ENCODE data around the gene CFAP77. TPM values are rescaled to one million over a fixed set of nuclear protein-coding genes. Genes with fewer than 3 reads are reported as not detected.

Gene CFAP77
- total RNA-seq, 1 donor from 2014 or later, result not detected

DNA sequence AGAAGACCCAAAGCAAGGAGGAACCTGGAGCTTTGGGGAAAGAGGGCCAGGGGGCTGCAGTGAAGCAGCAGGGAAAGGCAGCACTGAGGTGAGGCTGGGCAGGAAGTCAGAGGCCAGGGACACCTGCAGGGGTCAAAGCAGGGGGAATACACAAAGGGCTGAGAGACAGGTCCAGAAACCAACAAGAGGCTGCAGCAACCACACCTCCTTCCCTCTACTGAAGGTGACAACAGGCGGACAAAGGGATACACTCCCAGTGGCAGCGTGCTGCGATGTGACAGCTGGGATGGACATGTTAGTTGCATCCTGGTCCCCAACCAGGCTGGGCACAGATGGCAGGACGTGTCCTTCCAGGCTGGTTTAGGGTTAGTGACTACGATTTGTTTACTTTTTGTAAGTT is 12.6 kb downstream of the CFAP77 start:
- Histone ChIP-seq H3K27me3 (ENCODE audit: control insufficient read depth in 3 of 3, insufficient read depth in 3 of 3, low read length in 3 of 3) (peaks cover 60 to 74% (median 61%) of the 10 kb centered on the region in 3 donors), H3K27ac (ENCODE audit: low read depth, low read length) (no peak overlapping the region), H3K36me3 (ENCODE audit: control insufficient read depth in 3 of 3, insufficient read depth in 3 of 3, low read length in 3 of 3) (no peaks in the 10 kb centered on the region), H3K9me3 (ENCODE audit: control insufficient read depth in 3 of 3, low read length in 3 of 3) (no peaks in the 10 kb centered on the region), H3K4me1 (ENCODE audit: control insufficient read depth in 3 of 3, insufficient read depth in 3 of 3, low read length in 3 of 3) (no peaks in the 10 kb centered on the region), H3K4me3 (ENCODE audit: low read length in 3 of 3) (no peak overlapping the region), H3K9ac (ENCODE audit: low read depth in 1 of 3, low read length in 3 of 3) (no peak overlapping the region)

DNA sequence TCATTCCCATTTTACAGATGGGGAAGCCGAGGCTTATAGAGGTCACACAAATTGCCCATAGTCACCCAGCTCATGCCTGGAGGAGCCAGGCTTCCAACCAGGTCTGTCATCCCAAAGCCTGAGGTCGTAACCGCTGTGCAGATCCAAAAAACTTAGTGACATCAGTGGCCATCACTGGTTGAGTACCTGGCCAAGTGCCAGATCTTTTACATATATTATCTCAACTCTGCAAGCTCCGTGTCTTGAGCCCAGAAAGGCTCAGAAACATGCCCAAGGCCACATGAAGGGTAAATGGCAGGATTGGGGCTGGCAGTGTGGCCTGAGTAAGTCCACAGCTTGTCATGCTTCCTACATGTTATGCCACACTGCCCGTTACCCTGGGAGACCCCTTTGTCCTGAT is 13.5 kb downstream of the CFAP77 start:
- Histone ChIP-seq H3K9me3 (ENCODE audit: control insufficient read depth in 3 of 3, low read length in 3 of 3) (no peaks in the 10 kb centered on the region), H3K27me3 (ENCODE audit: control insufficient read depth in 3 of 3, insufficient read depth in 3 of 3, low read length in 3 of 3) (peaks cover 52 to 70% (median 55%) of the 10 kb centered on the region in 3 donors), H3K4me3 (ENCODE audit: low read length in 3 of 3) (no peak overlapping the region), H3K27ac (ENCODE audit: low read depth, low read length) (no peak overlapping the region), H3K4me1 (ENCODE audit: control insufficient read depth in 3 of 3, insufficient read depth in 3 of 3, low read length in 3 of 3) (no peaks in the 10 kb centered on the region), H3K9ac (ENCODE audit: low read depth in 1 of 3, low read length in 3 of 3) (no peak overlapping the region), H3K36me3 (ENCODE audit: control insufficient read depth in 3 of 3, insufficient read depth in 3 of 3, low read length in 3 of 3) (no peaks in the 10 kb centered on the region)

DNA sequence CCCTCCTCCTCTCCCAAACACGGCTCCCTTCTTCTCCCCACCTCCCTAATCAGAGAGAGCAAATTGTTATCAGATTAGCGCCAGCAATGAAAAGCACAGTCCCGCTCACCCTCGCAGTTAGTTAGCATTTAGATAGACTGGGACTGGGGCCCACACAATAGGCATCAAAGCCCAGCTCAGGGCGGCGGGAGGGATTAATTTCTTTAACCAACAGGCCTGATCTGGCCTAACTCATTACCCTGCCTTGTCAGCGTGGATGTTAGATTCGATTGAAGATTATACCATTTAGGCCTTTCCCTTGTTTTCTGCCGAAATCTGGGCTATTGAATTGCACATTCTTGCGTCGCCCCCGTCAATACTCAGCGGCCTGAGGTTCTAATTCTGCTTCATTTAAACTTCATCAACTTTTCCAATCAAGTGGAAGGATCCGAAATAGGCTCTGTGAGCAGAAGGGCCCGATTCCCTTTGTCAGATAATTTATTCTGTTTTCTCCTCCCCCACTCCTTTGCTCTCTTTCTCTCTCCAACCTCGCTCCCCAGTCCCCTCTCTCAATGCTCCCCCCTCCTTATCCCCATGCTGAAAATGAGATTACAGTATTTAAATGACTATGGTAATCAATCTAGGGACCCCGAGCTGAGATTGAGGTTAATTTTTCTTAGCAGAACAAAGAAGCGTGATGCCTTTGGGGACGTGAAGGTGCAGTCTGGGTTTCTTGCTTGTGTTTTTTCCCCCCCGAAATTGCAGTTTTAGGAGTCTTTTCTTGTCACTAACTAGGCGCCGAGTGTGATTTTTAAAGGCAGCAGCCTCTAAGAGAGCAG is 15.1 kb downstream of the CFAP77 start:
- Histone ChIP-seq H3K27me3 (ENCODE audit: control insufficient read depth in 3 of 3, insufficient read depth in 3 of 3, low read length in 3 of 3) (peaks cover 48 to 65% (median 48%) of the 10 kb centered on the region in 3 donors), H3K27ac (ENCODE audit: low read depth, low read length) (no peak overlapping the region), H3K36me3 (ENCODE audit: control insufficient read depth in 3 of 3, insufficient read depth in 3 of 3, low read length in 3 of 3) (no peaks in the 10 kb centered on the region), H3K4me1 (ENCODE audit: control insufficient read depth in 3 of 3, insufficient read depth in 3 of 3, low read length in 3 of 3) (no peaks in the 10 kb centered on the region), H3K9me3 (ENCODE audit: control insufficient read depth in 3 of 3, low read length in 3 of 3) (no peaks in the 10 kb centered on the region), H3K9ac (ENCODE audit: low read depth in 1 of 3, low read length in 3 of 3) (no peak overlapping the region), H3K4me3 (ENCODE audit: low read length in 3 of 3) (no peak overlapping the region)

DNA sequence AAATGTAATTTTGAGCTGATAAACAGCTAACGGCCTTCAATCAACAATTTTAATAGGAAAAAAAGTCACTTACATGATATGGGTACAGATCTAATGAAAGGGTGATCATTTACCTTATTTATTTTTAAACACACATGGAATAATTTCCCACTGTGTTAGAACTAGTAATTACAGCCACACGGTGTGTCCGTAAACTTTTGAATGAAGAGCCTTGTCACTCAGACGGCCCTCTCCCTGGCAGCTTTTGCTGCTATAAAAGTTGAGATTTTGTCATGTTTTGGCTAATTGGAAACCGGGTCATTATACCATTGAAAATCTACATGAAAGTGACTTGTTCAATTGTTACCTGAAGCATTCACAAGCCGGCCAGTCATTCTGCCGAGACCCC is 15.7 kb downstream of the CFAP77 start:
- no peak overlapping the region for H3K27ac ChIP-seq (ENCODE audit: low read depth, low read length)
- no peak overlapping the region for H3K9ac ChIP-seq (ENCODE audit: low read depth in 1 of 3, low read length in 3 of 3)
- H3K27me3 ChIP-seq (ENCODE audit: control insufficient read depth in 3 of 3, insufficient read depth in 3 of 3, low read length in 3 of 3), result peaks cover 47 to 62% (median 48%) of the 10 kb centered on the region in 3 donors
- H3K4me1 ChIP-seq (ENCODE audit: control insufficient read depth in 3 of 3, insufficient read depth in 3 of 3, low read length in 3 of 3), result no peaks in the 10 kb centered on the region
- no peaks in the 10 kb centered on the region for H3K9me3 ChIP-seq (ENCODE audit: control insufficient read depth in 3 of 3, low read length in 3 of 3)
- no peaks in the 10 kb centered on the region for H3K36me3 ChIP-seq (ENCODE audit: control insufficient read depth in 3 of 3, insufficient read depth in 3 of 3, low read length in 3 of 3)
- H3K4me3 ChIP-seq (ENCODE audit: low read length in 3 of 3), result no peak overlapping the region

DNA sequence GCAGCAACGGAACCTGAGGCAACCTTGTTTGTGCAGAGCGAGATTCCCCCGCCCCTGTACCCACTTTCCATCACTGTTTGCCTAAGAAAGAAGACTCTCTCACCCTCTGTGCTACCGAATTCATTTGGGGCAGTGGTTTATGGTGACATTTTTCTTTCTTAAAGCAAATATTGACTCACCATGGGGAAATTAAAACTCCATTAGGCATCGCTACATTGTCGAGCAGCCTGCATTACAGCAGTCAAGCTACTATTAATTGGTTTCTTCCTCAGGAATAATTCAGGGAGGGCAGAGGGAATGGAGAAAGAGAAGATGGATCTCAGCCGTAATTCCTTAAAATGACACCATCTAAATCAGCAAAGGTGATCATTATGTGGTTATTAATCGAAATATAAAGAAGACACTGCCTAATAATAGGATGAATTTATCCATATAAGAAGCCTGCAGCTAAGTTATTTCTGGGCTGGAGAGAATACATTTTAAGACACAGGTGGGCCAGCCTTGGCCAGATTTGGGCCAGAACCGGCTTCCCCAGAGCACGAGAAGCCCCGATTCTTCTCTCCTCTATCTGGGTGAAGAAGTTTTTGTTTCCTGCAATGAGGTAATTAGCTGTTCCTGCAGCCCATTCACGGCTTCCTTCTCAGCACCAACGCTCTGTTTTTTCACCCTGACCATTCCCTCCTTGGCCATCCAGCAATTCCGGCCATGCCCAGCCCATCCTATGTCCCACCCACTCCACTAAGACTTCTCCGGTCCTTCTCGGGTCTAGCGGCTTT is 16.8 kb downstream of the CFAP77 start:
- H3K27me3 ChIP-seq (ENCODE audit: control insufficient read depth in 3 of 3, insufficient read depth in 3 of 3, low read length in 3 of 3), result peaks cover 48 to 59% (median 48%) of the 10 kb centered on the region in 3 donors

DNA sequence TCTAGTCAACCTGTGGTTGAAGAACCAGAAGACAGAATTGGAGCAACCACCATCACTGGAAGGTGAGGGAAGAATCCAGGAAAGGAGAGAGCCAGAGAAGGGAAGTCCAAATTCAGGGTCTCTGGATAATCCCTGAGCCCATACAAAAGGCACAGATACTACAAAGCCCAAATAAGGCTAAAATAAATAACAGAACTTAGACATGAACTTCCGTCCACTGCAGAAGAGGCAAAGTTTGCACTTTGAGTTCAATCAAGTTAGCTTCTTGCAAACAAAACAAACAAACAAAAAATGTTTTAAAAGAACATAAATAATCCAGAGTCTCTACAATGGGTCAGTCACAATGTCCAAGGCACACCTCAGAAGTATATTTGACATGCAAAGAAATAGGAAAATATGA is 21.0 kb downstream of the CFAP77 start:
- Histone ChIP-seq H3K36me3 (ENCODE audit: control insufficient read depth in 3 of 3, insufficient read depth in 3 of 3, low read length in 3 of 3) (no peaks in the 10 kb centered on the region), H3K9me3 (ENCODE audit: control insufficient read depth in 3 of 3, low read length in 3 of 3) (no peaks in the 10 kb centered on the region), H3K27ac (ENCODE audit: low read depth, low read length) (no peak overlapping the region), H3K4me3 (ENCODE audit: low read length in 3 of 3) (no peak overlapping the region), H3K4me1 (ENCODE audit: control insufficient read depth in 3 of 3, insufficient read depth in 3 of 3, low read length in 3 of 3) (no peaks in the 10 kb centered on the region), H3K27me3 (ENCODE audit: control insufficient read depth in 3 of 3, insufficient read depth in 3 of 3, low read length in 3 of 3) (peaks cover 33 to 41% (median 39%) of the 10 kb centered on the region in 3 donors), H3K9ac (ENCODE audit: low read depth in 1 of 3, low read length in 3 of 3) (no peak overlapping the region)

More for the DNA sequence above, 16.8 kb downstream of the CFAP77 start:
- H3K4me1 ChIP-seq (ENCODE audit: control insufficient read depth in 3 of 3, insufficient read depth in 3 of 3, low read length in 3 of 3), result no peaks in the 10 kb centered on the region
- H3K27ac ChIP-seq (ENCODE audit: low read depth, low read length), result no peak overlapping the region
- H3K9me3 ChIP-seq (ENCODE audit: control insufficient read depth in 3 of 3, low read length in 3 of 3), result no peaks in the 10 kb centered on the region
- no peak overlapping the region for H3K4me3 ChIP-seq (ENCODE audit: low read length in 3 of 3)
- no peak overlapping the region for H3K9ac ChIP-seq (ENCODE audit: low read depth in 1 of 3, low read length in 3 of 3)
- H3K36me3 ChIP-seq (ENCODE audit: control insufficient read depth in 3 of 3, insufficient read depth in 3 of 3, low read length in 3 of 3), result no peaks in the 10 kb centered on the region

DNA sequence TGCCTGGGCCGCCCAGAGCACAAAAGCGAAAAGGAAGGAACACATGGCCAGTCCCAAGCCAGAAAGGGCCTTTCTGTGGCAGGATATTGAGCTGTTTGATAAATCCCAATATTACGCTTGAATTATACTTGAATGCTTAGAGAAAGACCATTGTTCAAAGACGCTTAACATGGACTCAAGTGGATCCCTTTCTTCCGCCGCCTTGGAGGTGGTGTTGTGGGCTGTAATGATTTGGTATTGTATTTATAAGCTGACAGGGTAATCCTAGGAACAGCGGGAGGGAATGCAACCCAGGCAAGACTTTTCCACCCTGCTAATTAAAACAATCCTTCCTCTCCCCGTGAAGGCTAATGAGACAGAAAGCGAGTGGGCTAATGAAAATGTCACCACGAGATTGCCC is 24.9 kb downstream of the CFAP77 start:
- Histone ChIP-seq H3K36me3 (ENCODE audit: control insufficient read depth in 3 of 3, insufficient read depth in 3 of 3, low read length in 3 of 3) (no peaks in the 10 kb centered on the region), H3K27ac (ENCODE audit: low read depth, low read length) (no peak overlapping the region), H3K9ac (ENCODE audit: low read depth in 1 of 3, low read length in 3 of 3) (no peak overlapping the region), H3K4me3 (ENCODE audit: low read length in 3 of 3) (no peak overlapping the region), H3K9me3 (ENCODE audit: control insufficient read depth in 3 of 3, low read length in 3 of 3) (no peaks in the 10 kb centered on the region), H3K4me1 (ENCODE audit: control insufficient read depth in 3 of 3, insufficient read depth in 3 of 3, low read length in 3 of 3) (no peaks in the 10 kb centered on the region), H3K27me3 (ENCODE audit: control insufficient read depth in 3 of 3, insufficient read depth in 3 of 3, low read length in 3 of 3) (peaks cover 22 to 35% (median 25%) of the 10 kb centered on the region in 3 donors)

DNA sequence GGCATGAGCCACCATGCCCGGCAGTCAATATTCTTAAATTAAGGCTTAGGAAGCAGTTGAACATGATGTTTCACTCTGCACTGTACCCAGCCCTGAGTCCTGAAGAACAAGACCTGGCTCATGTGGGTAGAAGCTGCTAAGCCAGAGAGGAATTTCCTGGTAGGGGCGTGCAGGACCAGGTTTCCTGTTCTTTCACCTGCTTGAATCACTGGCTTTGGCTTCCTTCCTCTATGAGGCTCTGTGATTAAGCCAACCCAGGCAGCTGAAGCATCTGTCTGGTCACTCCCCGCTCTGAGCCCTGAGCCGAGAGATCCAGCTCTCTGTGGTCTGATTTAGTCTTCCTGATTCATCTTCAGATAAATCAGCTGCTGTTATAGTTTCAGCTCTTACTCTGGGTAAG is 29.1 kb downstream of the CFAP77 start:
- Histone ChIP-seq H3K9ac (ENCODE audit: low read depth in 1 of 3, low read length in 3 of 3) (no peak overlapping the region), H3K36me3 (ENCODE audit: control insufficient read depth in 3 of 3, insufficient read depth in 3 of 3, low read length in 3 of 3) (no peaks in the 10 kb centered on the region), H3K9me3 (ENCODE audit: control insufficient read depth in 3 of 3, low read length in 3 of 3) (no peaks in the 10 kb centered on the region), H3K4me3 (ENCODE audit: low read length in 3 of 3) (no peak overlapping the region), H3K4me1 (ENCODE audit: control insufficient read depth in 3 of 3, insufficient read depth in 3 of 3, low read length in 3 of 3) (no peaks in the 10 kb centered on the region), H3K27ac (ENCODE audit: low read depth, low read length) (no peak overlapping the region), H3K27me3 (ENCODE audit: control insufficient read depth in 3 of 3, insufficient read depth in 3 of 3, low read length in 3 of 3) (peaks cover 34 to 44% (median 36%) of the 10 kb centered on the region in 3 donors)

DNA sequence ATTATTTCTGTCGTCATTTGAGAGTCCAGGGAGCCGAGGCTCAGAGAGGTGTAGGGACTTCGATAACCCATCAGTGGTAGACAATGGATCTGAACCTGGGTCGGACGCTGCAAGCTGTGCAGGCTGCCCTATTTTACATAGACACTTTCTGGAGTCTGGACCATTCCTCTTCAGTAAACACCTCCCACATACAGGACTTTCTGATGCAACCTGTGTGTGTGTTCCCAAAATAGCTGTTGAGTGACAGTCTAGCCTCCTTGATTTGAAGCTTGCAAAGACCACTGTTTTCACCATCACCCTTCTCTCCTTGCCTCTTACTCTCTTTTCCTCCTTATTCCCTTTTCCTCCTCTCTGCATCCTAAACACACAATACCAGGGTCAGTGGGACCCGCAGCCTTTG is 30.7 kb downstream of the CFAP77 start:
- H3K4me3 ChIP-seq (ENCODE audit: low read length in 3 of 3), result no peak overlapping the region
- H3K9ac ChIP-seq (ENCODE audit: low read depth in 1 of 3, low read length in 3 of 3), result no peak overlapping the region
- H3K27me3 ChIP-seq (ENCODE audit: control insufficient read depth in 3 of 3, insufficient read depth in 3 of 3, low read length in 3 of 3), result peaks cover 29 to 40% (median 29%) of the 10 kb centered on the region in 3 donors
- H3K4me1 ChIP-seq (ENCODE audit: control insufficient read depth in 3 of 3, insufficient read depth in 3 of 3, low read length in 3 of 3), result no peaks in the 10 kb centered on the region
- H3K36me3 ChIP-seq (ENCODE audit: control insufficient read depth in 3 of 3, insufficient read depth in 3 of 3, low read length in 3 of 3), result no peaks in the 10 kb centered on the region
- H3K27ac ChIP-seq (ENCODE audit: low read depth, low read length), result no peak overlapping the region
- H3K9me3 ChIP-seq (ENCODE audit: control insufficient read depth in 3 of 3, low read length in 3 of 3), result no peaks in the 10 kb centered on the region

DNA sequence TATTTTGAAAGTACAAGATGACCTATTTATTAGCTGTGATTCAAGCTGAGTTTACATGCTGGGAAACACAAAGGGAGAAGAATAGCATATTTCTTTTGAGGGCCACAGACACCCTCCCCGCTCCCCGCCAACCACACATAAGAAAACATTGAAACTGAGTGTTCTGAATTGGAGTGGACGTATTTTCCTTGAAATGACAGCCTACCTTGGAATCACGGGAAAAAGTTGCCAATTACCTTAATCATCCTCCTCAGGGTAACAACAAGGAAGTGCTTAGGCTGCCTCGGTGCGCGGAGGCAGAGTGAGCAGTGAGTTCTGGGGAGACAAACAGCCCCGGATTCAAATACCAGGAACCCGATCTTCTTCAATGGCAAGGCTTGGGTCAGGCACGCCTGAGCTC is 31.4 kb downstream of the CFAP77 start:
- Histone ChIP-seq H3K9me3 (ENCODE audit: control insufficient read depth in 3 of 3, low read length in 3 of 3) (no peaks in the 10 kb centered on the region), H3K9ac (ENCODE audit: low read depth in 1 of 3, low read length in 3 of 3) (no peak overlapping the region), H3K27ac (ENCODE audit: low read depth, low read length) (no peak overlapping the region), H3K36me3 (ENCODE audit: control insufficient read depth in 3 of 3, insufficient read depth in 3 of 3, low read length in 3 of 3) (no peaks in the 10 kb centered on the region), H3K4me1 (ENCODE audit: control insufficient read depth in 3 of 3, insufficient read depth in 3 of 3, low read length in 3 of 3) (no peaks in the 10 kb centered on the region), H3K4me3 (ENCODE audit: low read length in 3 of 3) (no peak overlapping the region), H3K27me3 (ENCODE audit: control insufficient read depth in 3 of 3, insufficient read depth in 3 of 3, low read length in 3 of 3) (peaks cover 26 to 41% (median 28%) of the 10 kb centered on the region in 3 donors)

Measured in skeletal muscle tissue (tissue), 4 donors.